ENCODE data around the gene FRMPD4. TPM values are rescaled to one million over a fixed set of nuclear protein-coding genes. Genes with fewer than 3 reads are reported as not detected.

Gene FRMPD4
- total RNA-seq, 3 donors from 2014 or later, result 0.06 to 3.4 (median 0.34) TPM

DNA sequence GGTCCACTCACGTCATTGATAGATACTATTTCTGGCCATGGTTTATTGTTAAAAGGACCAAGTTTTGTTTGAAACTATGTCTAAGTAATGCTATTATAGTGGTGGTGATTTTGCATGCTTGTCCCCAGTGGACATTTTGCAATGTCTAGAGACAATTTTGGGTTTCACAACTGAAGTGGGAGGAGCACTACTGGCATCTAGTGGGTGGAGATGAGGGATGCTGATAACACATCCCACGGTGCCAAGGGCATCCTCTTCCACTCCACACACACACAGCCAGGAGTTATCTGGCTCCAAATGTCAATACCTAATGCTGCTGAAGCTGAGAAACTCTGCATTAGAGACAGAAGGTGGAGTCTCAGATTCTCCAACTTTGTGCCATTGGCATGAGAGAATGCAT, 131.2 kb downstream of the FRMPD4 start:
- no peaks in the 10 kb centered on the region for H3K4me1 ChIP-seq (ENCODE audit: low read depth)
- intact Hi-C loops (cut with DNase I, micrococcal nuclease), result no loop called here
- ATAC-seq, result no peak

DNA sequence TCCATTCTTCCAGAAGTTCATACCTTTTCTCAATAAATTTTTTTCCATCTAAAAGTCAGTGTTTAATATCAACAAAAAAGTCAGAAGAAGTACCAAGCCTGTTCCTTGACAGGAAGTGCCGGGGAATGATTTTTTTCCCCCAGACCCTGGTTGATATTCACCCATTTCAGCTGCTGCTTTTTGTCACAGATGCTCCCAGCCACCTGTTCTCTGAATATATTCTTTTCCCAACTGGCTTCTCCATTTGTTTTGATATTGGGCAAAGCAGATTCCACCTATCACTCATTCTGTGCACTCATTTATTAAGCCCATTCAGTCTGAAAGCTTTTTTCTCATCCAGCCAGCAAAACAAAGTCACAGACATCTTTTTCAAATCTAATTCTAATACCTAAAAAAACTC, 139.9 kb downstream of the FRMPD4 start:
- Histone ChIP-seq H3K4me1 (ENCODE audit: low read depth) (no peaks in the 10 kb centered on the region), H3K36me3 (ENCODE audit: low read depth) (no peaks in the 10 kb centered on the region), H3K4me3 (no peak overlapping the region), H3K9me3 (no peaks in the 10 kb centered on the region)
- TF ChIP-seq, protein P1, sequence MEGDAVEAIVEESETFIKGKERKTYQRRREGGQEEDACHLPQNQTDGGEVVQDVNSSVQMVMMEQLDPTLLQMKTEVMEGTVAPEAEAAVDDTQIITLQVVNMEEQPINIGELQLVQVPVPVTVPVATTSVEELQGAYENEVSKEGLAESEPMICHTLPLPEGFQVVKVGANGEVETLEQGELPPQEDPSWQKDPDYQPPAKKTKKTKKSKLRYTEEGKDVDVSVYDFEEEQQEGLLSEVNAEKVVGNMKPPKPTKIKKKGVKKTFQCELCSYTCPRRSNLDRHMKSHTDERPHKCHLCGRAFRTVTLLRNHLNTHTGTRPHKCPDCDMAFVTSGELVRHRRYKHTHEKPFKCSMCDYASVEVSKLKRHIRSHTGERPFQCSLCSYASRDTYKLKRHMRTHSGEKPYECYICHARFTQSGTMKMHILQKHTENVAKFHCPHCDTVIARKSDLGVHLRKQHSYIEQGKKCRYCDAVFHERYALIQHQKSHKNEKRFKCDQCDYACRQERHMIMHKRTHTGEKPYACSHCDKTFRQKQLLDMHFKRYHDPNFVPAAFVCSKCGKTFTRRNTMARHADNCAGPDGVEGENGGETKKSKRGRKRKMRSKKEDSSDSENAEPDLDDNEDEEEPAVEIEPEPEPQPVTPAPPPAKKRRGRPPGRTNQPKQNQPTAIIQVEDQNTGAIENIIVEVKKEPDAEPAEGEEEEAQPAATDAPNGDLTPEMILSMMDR (IDR thresholded peaks at IDR 0.05), result no peak
- ATAC-seq (no peak), DNase-seq (no peak)
- intact Hi-C loops (cut with DNase I, micrococcal nuclease), result no loop called here

More for the DNA sequence above, 131.2 kb downstream of the FRMPD4 start:
- no peak overlapping the region for H3K4me3 ChIP-seq
- TF ChIP-seq, protein P1 (IDR thresholded peaks at IDR 0.05), result no peak
- no peak for DNase-seq
- no peaks in the 10 kb centered on the region for H3K36me3 ChIP-seq (ENCODE audit: low read depth)
- no peaks in the 10 kb centered on the region for H3K9me3 ChIP-seq

DNA sequence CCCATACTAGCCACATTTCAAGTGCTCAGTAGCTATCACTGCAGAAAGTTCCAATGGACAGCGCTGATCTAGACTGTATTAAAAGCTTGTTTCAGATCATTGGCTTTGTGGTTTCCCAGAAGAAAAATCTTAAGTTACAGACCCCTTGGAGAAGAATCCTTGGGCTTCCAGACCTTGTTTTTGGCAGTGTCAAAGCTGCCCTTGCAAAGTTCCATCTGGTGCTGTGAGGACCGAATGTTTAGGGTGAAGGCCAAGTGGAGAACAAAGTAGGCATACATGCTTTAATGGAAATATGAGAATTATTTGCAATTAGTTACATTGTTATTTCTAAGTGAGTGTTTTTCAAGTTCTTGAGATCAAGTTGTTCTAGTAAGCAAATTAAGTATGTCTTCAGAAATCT, 144.7 kb downstream of the FRMPD4 start:
- no peaks in the 10 kb centered on the region for H3K9me3 ChIP-seq
- DNase-seq (no peak), ATAC-seq (no peak)
- H3K4me1 ChIP-seq (ENCODE audit: low read depth), result no peaks in the 10 kb centered on the region
- TF ChIP-seq, protein P1 (IDR thresholded peaks at IDR 0.05), result no peak
- H3K36me3 ChIP-seq (ENCODE audit: low read depth), result no peaks in the 10 kb centered on the region
- no peak overlapping the region for H3K4me3 ChIP-seq
- intact Hi-C loops (cut with DNase I, micrococcal nuclease), result no loop called here

DNA sequence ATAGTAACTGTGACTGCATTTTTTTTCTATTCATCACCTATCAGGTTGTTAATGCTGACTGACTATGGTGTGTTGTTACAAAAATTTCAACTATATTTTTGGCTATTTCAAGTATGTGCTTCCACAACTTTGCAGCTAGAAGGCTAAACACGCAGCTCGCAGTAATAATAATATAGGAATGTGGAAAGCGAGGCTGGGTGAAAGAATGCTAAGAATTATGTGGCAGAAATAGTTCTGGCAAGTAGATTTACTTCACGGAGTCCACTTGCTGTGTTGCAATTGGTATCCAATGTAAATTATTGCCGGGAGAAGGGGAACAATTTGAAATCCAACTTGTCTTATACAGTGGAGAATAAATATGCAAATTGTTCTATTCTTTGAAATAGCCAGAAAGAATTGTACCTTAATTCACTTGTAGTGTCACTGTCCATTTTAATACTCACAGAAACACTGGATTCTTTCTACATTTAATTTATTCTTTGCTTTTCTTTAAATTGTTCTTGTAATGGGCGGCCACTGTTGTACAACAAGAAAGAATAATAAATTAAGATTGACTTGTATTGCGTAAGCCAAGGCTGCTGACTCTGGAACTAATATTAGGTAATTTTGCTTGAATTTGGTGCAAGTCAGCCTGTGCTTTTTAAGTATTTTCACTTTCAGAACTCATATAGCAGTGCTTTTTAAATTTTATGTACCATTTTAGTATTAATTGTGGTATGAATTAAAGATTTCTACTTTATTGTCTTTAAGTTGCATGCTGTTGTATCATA, 154.9 kb downstream of the FRMPD4 start:
- no peaks in the 10 kb centered on the region for H3K9me3 ChIP-seq
- no peaks in the 10 kb centered on the region for H3K36me3 ChIP-seq (ENCODE audit: low read depth)
- no peak overlapping the region for H3K4me3 ChIP-seq
- no peak for DNase-seq
- no peaks in the 10 kb centered on the region for H3K4me1 ChIP-seq (ENCODE audit: low read depth)
- TF ChIP-seq, protein P1 (IDR thresholded peaks at IDR 0.05), result no peak
- no peak for ATAC-seq
- intact Hi-C loops (cut with DNase I, micrococcal nuclease), result no loop called here

DNA sequence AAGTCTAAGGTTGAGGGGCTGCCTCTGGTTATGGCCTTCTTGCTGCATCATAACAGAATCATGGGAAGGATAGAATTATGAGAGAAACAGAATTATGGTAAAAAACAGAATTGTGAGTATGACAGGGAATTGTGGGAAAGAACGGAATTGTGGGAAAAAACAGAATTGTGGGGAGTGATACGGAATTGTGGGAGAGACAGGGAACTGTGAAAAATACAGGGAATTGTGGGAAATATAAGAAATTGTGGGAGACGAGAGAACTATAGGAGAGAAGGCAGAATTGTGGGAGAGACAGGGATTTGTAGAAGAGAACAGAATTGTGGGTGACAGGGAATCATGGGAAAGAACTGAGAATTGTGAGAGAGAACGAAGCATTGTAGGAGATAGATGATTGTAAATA, 159.1 kb downstream of the FRMPD4 start:
- H3K4me3 ChIP-seq, result no peak overlapping the region
- DNase-seq (no peak), ATAC-seq (no peak)
- no peaks in the 10 kb centered on the region for H3K36me3 ChIP-seq (ENCODE audit: low read depth)
- TF ChIP-seq, protein P1 (IDR thresholded peaks at IDR 0.05), result no peak
- intact Hi-C loops (cut with DNase I, micrococcal nuclease), result no loop called here
- H3K4me1 ChIP-seq (ENCODE audit: low read depth), result no peaks in the 10 kb centered on the region
- no peaks in the 10 kb centered on the region for H3K9me3 ChIP-seq
